GM12872 (cell line): ENCODE data around the gene COMT.

Experiments used
- CTCF ChIP-seq: IDR thresholded peaks from 3 replicates; pipeline ENCODE4 v1.5.1; 2011; ENCODE audit warnings: low read depth, mild to moderate bottlenecking, low read length, moderate library complexity; ENCODE audit not compliant: insufficient read depth

COMT gene

GRCh38 chr22:19929586-19930550 is 11.7 kb upstream of the COMT start:
- no peak for TF ChIP-seq CTCF

GRCh38 chr22:19930551-19931486 is 10.8 kb upstream of the COMT start:
- no peak for TF ChIP-seq CTCF

DNA sequence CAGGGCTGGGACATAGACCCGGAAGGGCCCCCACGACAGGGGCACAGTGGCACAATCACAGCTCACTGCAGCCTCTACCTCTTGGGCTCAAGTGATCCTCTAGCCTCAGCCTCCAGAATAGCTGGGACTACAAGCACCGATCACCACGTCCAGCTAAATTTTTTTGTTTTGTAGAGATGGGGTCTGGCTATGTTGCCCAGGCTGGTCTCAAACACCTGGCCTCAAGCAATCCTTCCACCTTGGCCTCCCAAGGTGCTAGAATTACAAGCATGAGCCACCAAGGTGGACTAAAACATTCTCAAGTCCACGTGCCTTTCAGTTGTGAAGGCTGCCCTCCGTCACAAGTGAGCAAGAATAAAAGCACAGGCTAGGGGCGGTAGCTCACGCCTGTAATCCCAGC is 10.1 kb upstream of the COMT start:
- TF ChIP-seq CTCF = no peak

DNA sequence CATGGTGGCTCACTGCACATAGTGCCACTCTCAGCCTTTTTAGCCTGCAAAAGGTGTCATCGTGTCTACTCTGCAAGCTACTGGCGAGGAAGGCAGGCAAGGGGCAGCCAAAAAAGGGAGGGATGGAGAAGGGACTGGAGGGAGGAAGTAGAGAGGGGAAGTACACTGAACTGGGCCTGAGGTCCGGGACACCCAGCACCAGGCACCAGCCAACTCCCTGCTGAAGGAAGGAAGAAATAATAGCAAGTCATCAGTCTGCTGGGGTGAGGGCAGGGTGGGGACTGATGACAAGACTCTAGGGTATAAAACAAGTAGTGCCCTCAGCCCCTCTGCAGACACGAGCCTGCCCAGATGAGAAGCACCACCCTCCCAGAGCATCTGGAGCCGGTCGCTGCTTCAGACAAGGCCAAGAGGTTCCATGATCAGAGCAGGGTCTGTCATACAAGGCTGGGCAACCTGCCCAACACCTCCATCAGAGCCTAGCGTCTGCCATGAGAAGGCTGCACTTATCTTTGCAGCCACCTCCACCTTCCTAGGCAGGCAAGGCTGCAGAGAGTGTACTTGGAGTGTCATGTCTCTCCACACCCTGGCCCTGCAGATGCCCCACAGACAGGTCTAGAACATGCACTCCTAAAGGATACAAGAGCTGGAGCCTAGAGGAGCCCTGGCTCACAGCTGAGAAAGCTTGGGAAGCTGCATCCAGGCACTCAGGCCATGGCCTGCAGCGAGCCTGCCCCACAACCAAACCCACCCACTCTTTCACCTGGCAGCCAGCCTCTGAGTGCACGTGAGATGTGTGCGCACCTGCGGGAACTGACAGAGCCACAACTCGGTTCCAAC is 9.0 kb upstream of the COMT start:
- no peak for TF ChIP-seq CTCF

DNA sequence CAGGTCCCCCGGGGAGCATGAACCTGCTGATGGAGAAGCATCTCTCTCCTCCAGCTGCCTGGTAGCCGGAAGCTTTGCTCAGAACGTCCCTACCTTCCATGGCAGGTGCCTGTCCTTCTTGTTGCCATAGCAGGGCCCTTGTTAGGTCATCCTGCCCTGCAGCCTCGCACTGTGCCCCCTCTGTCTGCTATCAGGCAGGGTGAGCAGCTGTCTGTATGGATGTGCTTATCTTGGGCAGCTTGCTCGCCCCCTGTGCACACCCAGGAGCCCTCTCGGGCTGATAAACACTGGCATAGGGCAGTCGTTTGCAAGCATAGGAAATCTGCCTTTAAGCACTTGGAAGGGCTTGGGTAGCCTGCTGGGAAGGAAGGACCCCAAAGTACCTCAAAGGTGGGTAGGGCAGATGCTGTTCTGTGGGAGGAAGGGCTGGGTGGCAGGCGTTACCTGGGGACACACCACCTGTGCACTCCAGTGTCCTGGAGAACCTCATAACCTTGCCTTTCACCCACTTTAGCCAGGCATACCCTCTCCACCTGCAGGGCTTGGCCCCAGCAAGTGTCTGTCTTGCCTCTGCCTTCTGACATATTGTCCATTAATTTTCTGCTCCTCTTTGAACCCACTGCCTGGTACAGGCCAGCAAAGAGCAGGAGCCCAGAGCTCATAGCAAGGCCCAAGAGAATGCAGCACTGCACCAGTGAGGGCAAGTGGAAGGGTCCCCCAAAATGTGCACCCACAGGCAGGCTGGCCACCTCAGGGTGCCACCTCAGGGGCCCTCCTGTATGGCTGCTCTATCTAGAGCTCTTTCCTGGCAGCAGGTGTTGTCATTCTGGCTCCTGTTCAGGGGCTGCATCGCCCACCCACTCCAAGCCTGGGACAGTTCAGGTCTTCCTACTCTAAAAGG is 8.0 kb upstream of the COMT start:
- no peak for TF ChIP-seq CTCF

- no peak for TF ChIP-seq CTCF
These were observed 5.1 kb upstream of the COMT start for GRCh38 chr22:19936513-19936912.
